Right cardiac atrium (tissue), 5 donors: ENCODE data around the gene CXCL11. TPM values are rescaled to one million over a fixed set of nuclear protein-coding genes. Genes with fewer than 3 reads are reported as not detected.

Experiments used
- ATAC-seq, 2 donors: fragments of 200-7000 bp; cut with Tn5 transposase; one replicate each; pipeline versions ENCODE4 v1.8.0 to v1.9.1; 2020; ENCODE audit warnings: moderate library complexity in 2 of 2, mild to moderate bottlenecking in 1 of 2
- DNase-seq, 3 donors: peaks; one replicate each; pipeline ENCODE4 v3.0.0-alpha.2; 2020
- H3K27ac ChIP-seq: one replicate; pipeline ENCODE4 v1.5.1; 2013; ENCODE audit warnings: mild to moderate bottlenecking, low read length, control low read depth, moderate library complexity
- H3K27me3 ChIP-seq: one replicate; pipeline ENCODE4 v1.6.1; 2013; ENCODE audit not compliant: control insufficient read depth, insufficient read depth
- H3K4me1 ChIP-seq: one replicate; pipeline ENCODE4 v1.6.1; 2013; ENCODE audit warnings: low read length; ENCODE audit not compliant: control insufficient read depth, insufficient read depth
- H3K4me3 ChIP-seq: one replicate; pipeline ENCODE4 v1.5.1; 2013; ENCODE audit warnings: low read length, control low read depth
- H3K9me3 ChIP-seq: one replicate; pipeline ENCODE4 v1.6.1; 2013; ENCODE audit warnings: low read length; ENCODE audit not compliant: control insufficient read depth
- WGBS: extraction: QIAGEN DNeasy Blood & Tissue Kit; methylation state at CpG from one replicate; pipeline ENCODE4 v1.1.7; 2013; 5-methylcytosine and 5-hydroxymethylcytosine counted together
- intact Hi-C, 4 donors: fragments of 100-400 bp; cut with DNase I; formaldehyde crosslinking; loops; one replicate each; pipeline versions ENCODE4 v1.11.0 to v1.14.0; 2022 to 2023
- polyA plus RNA-seq: library from polyadenylated mRNA; stranded (reverse); fragments of 200-250 nt; gene quantifications from one replicate; pipeline ENCODE4 v1.2.3, GENCODE V29; 2013
- total RNA-seq, 4 donors: library from RNA; stranded (reverse); fragmentation: NEBNext Ultra II Directional; extraction: Animal tissue kit (Norgen Biotek cat#: 25700); gene quantifications; one replicate each; pipeline ENCODE4 v1.2.1, GENCODE V29; 2021
- donor health status: healthy with polysubstance abuse.
- donor health status: DM: no; HTN: yes; CAD: no.
- donor health status: DM: no; HTN: no; CAD: no.
- donor health status: DM: no; HTN: yes; CAD: no; lungs with severe emphysema.
- donor health status: DM: yes; HTN: yes; CAD: no.

Gene CXCL11
- total and polyA plus RNA-seq, 5 donors = 0.07 to 0.20 TPM; not detected in 3

GRCh38 chr4:76013540-76013939 is 22.3 kb downstream of the CXCL11 start:
- no peaks in the 10 kb centered on the region for H3K27me3 ChIP-seq
- intact Hi-C loops = no loop called here
- H3K9me3 ChIP-seq = no peaks in the 10 kb centered on the region
- no peak overlapping the region for H3K27ac ChIP-seq
- H3K4me1 ChIP-seq = no peaks in the 10 kb centered on the region
- DNase-seq (no peak), ATAC-seq (no peak)
- no peak overlapping the region for H3K4me3 ChIP-seq
- 21% methylated on average over 1 of the region's 1 CpG for WGBS

- ATAC-seq = peak in 1 of 2 donors; percentile 13
- intact Hi-C loops = no loop called here
- H3K27me3 ChIP-seq = no peaks in the 10 kb centered on the region
- H3K9me3 ChIP-seq = no peaks in the 10 kb centered on the region
- H3K4me1 ChIP-seq = no peaks in the 10 kb centered on the region
- no peak overlapping the region for H3K4me3 ChIP-seq
- H3K27ac ChIP-seq = no peak overlapping the region
- 21% methylated on average over 1 of the region's 1 CpG for WGBS
- no peak for DNase-seq
These were observed 23.5 kb downstream of the CXCL11 start for GRCh38 chr4:76012388-76012801.

- WGBS = 28% methylated on average over 13 of the region's 13 CpGs
- no peaks in the 10 kb centered on the region for H3K4me1 ChIP-seq
- DNase-seq (peak; percentile 27 to 50 (median 48)), ATAC-seq (peak; percentile 72 to 79)
- H3K27me3 ChIP-seq = no peaks in the 10 kb centered on the region
- no peaks in the 10 kb centered on the region for H3K9me3 ChIP-seq
- intact Hi-C loops = no loop called here
- H3K4me3 ChIP-seq = peak overlapping the region; percentile 2
- H3K27ac ChIP-seq = peak overlapping the region; percentile 9
These were observed 24.0 kb downstream of the CXCL11 start for GRCh38 chr4:76011700-76012387.

GRCh38 chr4:76011018-76011670 is 24.7 kb downstream of the CXCL11 start:
- intact Hi-C loops = no loop called here
- Histone ChIP-seq H3K9me3 (no peaks in the 10 kb centered on the region), H3K27ac (peak overlapping the region; percentile 9), H3K4me3 (no peak overlapping the region), H3K4me1 (no peaks in the 10 kb centered on the region), H3K27me3 (no peaks in the 10 kb centered on the region)
- WGBS = 97% methylated on average over 31 of the region's 31 CpGs
- ATAC-seq = peak; percentile 11 to 35
- DNase-seq = peak in 1 of 3 donors; percentile 32

GRCh38 chr4:76010576-76010975 is 25.3 kb downstream of the CXCL11 start:
- no peaks in the 10 kb centered on the region for H3K4me1 ChIP-seq
- no peaks in the 10 kb centered on the region for H3K27me3 ChIP-seq
- 98% methylated on average over 13 of the region's 13 CpGs for WGBS
- DNase-seq (no peak), ATAC-seq (no peak)
- intact Hi-C loops = no loop called here
- H3K9me3 ChIP-seq = no peaks in the 10 kb centered on the region
- no peak overlapping the region for H3K27ac ChIP-seq
- no peak overlapping the region for H3K4me3 ChIP-seq

- ATAC-seq = no peak
- no peaks in the 10 kb centered on the region for H3K9me3 ChIP-seq
- WGBS = 83% methylated on average over 5 of the region's 5 CpGs
- H3K27me3 ChIP-seq = no peaks in the 10 kb centered on the region
- H3K4me3 ChIP-seq = no peak overlapping the region
- no peak overlapping the region for H3K27ac ChIP-seq
- intact Hi-C loops = no loop called here
- H3K4me1 ChIP-seq = no peaks in the 10 kb centered on the region
- DNase-seq = no peak
These were observed 26.6 kb downstream of the CXCL11 start for GRCh38 chr4:76009311-76009710.

- no peak within 1 kb of the TSS for H3K27ac ChIP-seq
- intact Hi-C loops = no loop called here
- H3K4me1 ChIP-seq = no peaks in the 10 kb centered on the region
- WGBS = 79% methylated on average over 1 of the region's 1 CpG
- H3K9me3 ChIP-seq = no peaks in the 10 kb centered on the region
- no peaks in the 10 kb centered on the region for H3K27me3 ChIP-seq
- no peak within 1 kb of the TSS for H3K4me3 ChIP-seq
- no peak for ATAC-seq
- DNase-seq = no peak
These were observed 28.6 kb downstream of the CXCL11 start, which contains the start of gene CXCL9 for GRCh38 chr4:76007089-76007862. Gene CXCL9, minus strand, starts transcription at chr4:76007509. Its CDS starts 60 bp downstream, at chr4:76007449.

GRCh38 chr4:76003620-76004019 is 32.2 kb downstream of the CXCL11 start:
- H3K27me3 ChIP-seq = no peaks in the 10 kb centered on the region
- 88% methylated on average over 3 of the region's 3 CpGs for WGBS
- no peak overlapping the region for H3K4me3 ChIP-seq
- H3K9me3 ChIP-seq = no peaks in the 10 kb centered on the region
- ATAC-seq = no peak
- no peaks in the 10 kb centered on the region for H3K4me1 ChIP-seq
- intact Hi-C loops = no loop called here
- H3K27ac ChIP-seq = no peak overlapping the region
- no peak for DNase-seq

- Histone ChIP-seq H3K4me3 (no peak overlapping the region), H3K27ac (no peak overlapping the region), H3K27me3 (no peaks in the 10 kb centered on the region), H3K4me1 (no peaks in the 10 kb centered on the region), H3K9me3 (no peaks in the 10 kb centered on the region)
- WGBS = 52% methylated on average over 2 of the region's 2 CpGs
- DNase-seq (no peak), ATAC-seq (no peak)
- intact Hi-C loops = no loop called here
These were observed 32.8 kb downstream of the CXCL11 start for GRCh38 chr4:76003035-76003434.

- DNase-seq = no peak
- H3K27ac ChIP-seq = no peak overlapping the region
- WGBS = 62% methylated on average over 4 of the region's 4 CpGs
These were observed 33.7 kb downstream of the CXCL11 start for GRCh38 chr4:76002176-76002575.

GRCh38 chr4:76001700-76002099 is 34.2 kb downstream of the CXCL11 start:
- Histone ChIP-seq H3K4me3 (no peak overlapping the region), H3K4me1 (no peaks in the 10 kb centered on the region), H3K9me3 (no peaks in the 10 kb centered on the region), H3K27me3 (no peaks in the 10 kb centered on the region), H3K27ac (no peak overlapping the region)
- ATAC-seq (no peak), DNase-seq (no peak)
- intact Hi-C loops = no loop called here
- WGBS = 56% methylated on average over 7 of the region's 7 CpGs

More at GRCh38 chr4:76002176-76002575, 33.7 kb downstream of the CXCL11 start:
- Histone ChIP-seq H3K4me3 (no peak overlapping the region), H3K9me3 (no peaks in the 10 kb centered on the region), H3K4me1 (no peaks in the 10 kb centered on the region), H3K27me3 (no peaks in the 10 kb centered on the region)
- peak in 1 of 2 donors; percentile 50 for ATAC-seq
- intact Hi-C loops = no loop called here
